Measurements from ENCODE around the gene NTNG2. TPM values are rescaled to one million over a fixed set of nuclear protein-coding genes. Genes with fewer than 3 reads are reported as not detected.
"Not testable (repeated sequence)": the region's sequence is repeated elsewhere in the genome, so short reads cannot be mapped to it uniquely, and the experiment has no call there.

NTNG2 gene
- total and polyA plus RNA-seq, 9 of the 15 experiments (the other 6 are each of a cell fraction or from before 2014, with no cell fraction given): 0.01 to 0.11 (median 0.09) TPM; not detected in 6

GRCh38 chr9:132268725-132269352, 107.0 kb downstream of the NTNG2 start (continued):
- no peak for TF ChIP-seq NKRF (IDR thresholded peaks at IDR 0.05; ENCODE audit: borderline replicate concordance)
- no peak for TF ChIP-seq TRIM24 (IDR thresholded peaks at IDR 0.05)

DNA sequence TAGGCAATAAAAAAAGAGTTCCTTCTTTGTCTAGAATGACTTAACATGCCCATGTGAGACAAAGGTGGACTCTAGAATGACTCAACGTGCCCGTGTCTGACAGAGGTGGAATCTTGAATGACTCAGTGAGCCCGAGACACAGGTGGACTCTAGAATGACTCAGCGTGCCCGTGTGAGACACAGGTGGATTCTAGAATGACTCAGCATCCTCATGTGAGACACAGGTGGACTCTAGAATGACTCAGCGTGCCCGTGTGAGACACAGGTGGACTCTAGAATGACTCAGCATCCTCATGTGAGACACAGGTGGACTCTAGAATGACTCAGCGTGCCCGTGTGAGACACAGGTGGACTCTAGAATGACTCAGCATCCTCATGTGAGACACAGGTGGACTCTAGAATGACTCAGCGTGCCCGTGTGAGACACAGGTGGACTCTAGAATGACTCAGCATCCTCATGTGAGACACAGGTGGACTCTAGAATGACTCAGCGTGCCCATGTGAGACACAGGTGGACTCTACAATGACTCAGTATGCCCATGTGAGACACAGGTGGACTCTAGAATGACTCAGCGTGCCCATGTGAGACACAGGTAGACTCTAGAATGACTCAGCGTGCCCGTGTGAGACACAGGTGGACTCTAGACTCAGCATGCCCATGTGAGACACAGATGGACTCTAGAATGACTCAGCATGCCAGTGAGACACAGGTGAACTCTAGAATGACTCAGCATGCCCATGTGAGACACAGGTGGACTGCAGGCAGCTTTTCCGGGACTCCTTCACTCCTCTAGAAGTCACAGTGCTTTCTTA, 108.1 kb downstream of the NTNG2 start:
- H3K9me1 ChIP-seq (ENCODE audit: control insufficient read depth, insufficient read depth, low read length); ATAC-seq; H4K20me1 ChIP-seq (replicated peaks; ENCODE audit: control insufficient read depth, insufficient read depth, low read length); H3K9ac ChIP-seq (ENCODE audit: insufficient read depth in 1 of 2, low read depth in 2 of 2, low read length in 2 of 2); H3K9me3 ChIP-seq (replicated peaks; ENCODE audit: control insufficient read depth, insufficient read depth, low read depth, low read length); H3K4me3 ChIP-seq; H2AFZ ChIP-seq (ENCODE audit: low read depth, low read length); H3K27me3 ChIP-seq (ENCODE audit: control insufficient read depth in 2 of 2, insufficient read depth in 2 of 2, low read length in 2 of 2); in situ Hi-C loops (cut with MboI); DNase-seq (ENCODE audit: extremely low read depth in 1 of 4, low spot score in 3 of 4); FAIRE-seq; H3K79me2 ChIP-seq (ENCODE audit: control insufficient read depth, insufficient read depth, low read length); intact Hi-C loops (cut with micrococcal nuclease); BruUV-seq (replicated peaks); H3K4me1 ChIP-seq (replicated peaks in 1 of 2; ENCODE audit: control insufficient read depth in 2 of 2, insufficient read depth in 2 of 2, low read length in 2 of 2); POLR2A ChIA-PET; H3K4me2 ChIP-seq (ENCODE audit: insufficient read depth, low read length); TF ChIP-seq JUND (IDR thresholded peaks at IDR 0.05; ENCODE audit: borderline replicate concordance, low read depth, low read length): not testable (repeated sequence)
- Histone ChIP-seq H3K27ac (ENCODE audit: extremely low read depth, low read depth, low read length) (peak overlapping the region; percentile 58; the same call in 2 of the 3 replicates), H3K36me3 (ENCODE audit: control insufficient read depth, insufficient read depth, low read length) (peaks cover 89% of the 10 kb centered on the region)
- TF ChIP-seq MAFG (tag; conservative IDR thresholded peaks at IDR 0.05) (peak; percentile 52; the same call in 1 of the 2 replicates), NFE2 (IDR thresholded peaks at IDR 0.05; ENCODE audit: low read depth) (peak; percentile 61), BACH1 (tag; IDR thresholded peaks at IDR 0.05) (peak; percentile 92), FOSL1 (tag; conservative IDR thresholded peaks at IDR 0.05) (peak; percentile 30), ZNF316 (IDR thresholded peaks at IDR 0.05) (peak; percentile 79), C11orf30 (IDR thresholded peaks at IDR 0.05; ENCODE audit: low read depth) (peak; percentile 55; the same call in 1 of the 2 replicates), JUND (tag; IDR thresholded peaks at IDR 0.05; ENCODE audit: borderline replicate concordance, low read depth, low read length) (peak; percentile 28; the same call in 1 of the 3 replicates)
- CTCF ChIA-PET (ENCODE audit: low intra/inter-chr PET ratio): interaction anchor here (0.7 to 2.2 kb wide), 2 partner anchors 507 to 1221 kb away, joined by 4 to 21 read pairs; no protein-coding TSS in a partner anchor
- 71% methylated on average over 10 of the region's 16 CpGs for WGBS (ENCODE audit: insufficient coverage, low coverage, missing lambda C conversion rate)
